ENCODE measurements around the gene RAB14. TPM values are rescaled to one million over a fixed set of nuclear protein-coding genes. Genes with fewer than 3 reads are reported as not detected.

Gene RAB14
- total RNA-seq, 1 experiment from 2014 or later = 63.1 TPM

- H3K4me3 ChIP-seq (replicated peaks in 1 of 2; ENCODE audit: low read depth in 1 of 2, low read length in 2 of 2) = no peak overlapping the region
- POLR2A ChIA-PET = no interaction called here
Observed at GRCh38 chr9:121153642-121154041, 48.0 kb downstream of the RAB14 start.

DNA sequence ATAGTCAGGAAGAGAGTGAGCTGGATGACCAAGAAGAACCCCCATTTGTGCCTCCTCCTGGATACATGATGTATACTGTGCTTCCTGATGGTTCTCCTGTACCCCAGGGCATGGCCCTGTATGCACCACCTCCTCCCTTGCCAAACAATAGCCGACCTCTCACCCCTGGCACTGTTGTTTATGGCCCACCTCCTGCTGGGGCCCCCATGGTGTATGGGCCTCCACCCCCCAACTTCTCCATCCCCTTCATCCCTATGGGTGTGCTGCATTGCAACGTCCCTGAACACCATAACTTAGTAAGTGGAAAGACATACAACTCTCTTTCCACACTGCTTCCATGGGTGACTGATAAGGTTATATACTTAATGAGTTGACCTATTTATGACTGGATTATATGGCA lies 51.5 kb downstream of the RAB14 start:
- no peak for DNase-seq (ENCODE audit: low read depth, low spot score)
- no TSS peak for BruUV-seq (replicated peaks)
- Histone ChIP-seq H3K36me3 (ENCODE audit: control insufficient read depth in 1 of 2, insufficient read depth in 2 of 2, low read length in 2 of 2) (0 out of 4 replicates have a peak, but pooled peaks cover 0 to 5% of the 10 kb centered on the region in 2 experiments), H3K9ac (ENCODE audit: low read length) (no peak overlapping the region), H3K79me2 (ENCODE audit: insufficient read depth, low read length) (no peaks in the 10 kb centered on the region), H3K4me1 (ENCODE audit: control insufficient read depth in 1 of 2, insufficient read depth in 2 of 2, low read length in 2 of 2) (peaks cover 6 to 19% of the 10 kb centered on the region in 2 experiments; a peak in 3 of 4 replicates), H3K9me2 (ENCODE audit: insufficient read depth) (no peaks in the 10 kb centered on the region), H3K27ac (ENCODE audit: low read depth, low read length) (no peak overlapping the region), H3K4me3 (replicated peaks in 1 of 2; ENCODE audit: low read depth in 1 of 2, low read length in 2 of 2) (no peak overlapping the region), H3K4me2 (ENCODE audit: low read length) (no peak overlapping the region), H3K9me3 (ENCODE audit: control insufficient read depth in 1 of 2, insufficient read depth in 1 of 2, low read depth in 1 of 2, low read length in 2 of 2) (no peaks in the 10 kb centered on the region), H3K27me3 (ENCODE audit: insufficient read depth, low read length) (no peaks in the 10 kb centered on the region), H4K20me1 (ENCODE audit: insufficient read depth) (no peaks in the 10 kb centered on the region), H2AFZ (ENCODE audit: low read depth, low read length, poor library complexity, severe bottlenecking) (no peak overlapping the region)
- ChIA-PET CTCF (no interaction called here), POLR2A (no interaction called here), RAD21 (ENCODE audit: low non-redundant PET in 1 of 2, low total read pairs in 2 of 2, uncharacterized antibody in 2 of 2, unreplicated experiment in 2 of 2) (no interaction called here)
- TF ChIP-seq JUND (IDR thresholded peaks at IDR 0.05) (no peak), EZH2phosphoT487 (IDR thresholded peaks at IDR 0.05; ENCODE audit: borderline replicate concordance) (no peak), YY1 (IDR thresholded peaks at IDR 0.05; ENCODE audit: extremely low read depth, insufficient replicate concordance, low read depth, low read length) (no peak), EZH2 (IDR thresholded peaks at IDR 0.05) (no peak), ZNF274 (IDR thresholded peaks at IDR 0.05; ENCODE audit: low read depth, low read length) (no peak), ELF1 (IDR thresholded peaks at IDR 0.05; ENCODE audit: borderline replicate concordance, low read depth) (no peak), SP1 (IDR thresholded peaks at IDR 0.05; ENCODE audit: low read depth) (no peak), ATF3 (IDR thresholded peaks at IDR 0.05) (no peak)
- intact Hi-C loops (cut with micrococcal nuclease) = loop anchor here (10.0 kb wide), 1 partner anchor 395 kb away; no protein-coding TSS in a partner anchor
- ATAC-seq = no peak

More at GRCh38 chr9:121153642-121154041, 48.0 kb downstream of the RAB14 start:
- no peak for DNase-seq (ENCODE audit: low read depth, low spot score)
- Histone ChIP-seq H3K36me3 (ENCODE audit: control insufficient read depth in 1 of 2, insufficient read depth in 2 of 2, low read length in 2 of 2) (peaks cover 5% of the 10 kb centered on the region in 2 experiments; a peak in 1 of 4 replicates), H3K79me2 (ENCODE audit: insufficient read depth, low read length) (no peaks in the 10 kb centered on the region), H3K4me1 (ENCODE audit: control insufficient read depth in 1 of 2, insufficient read depth in 2 of 2, low read length in 2 of 2) (peaks cover 9 to 30% of the 10 kb centered on the region in 2 experiments; a peak in 3 of 4 replicates), H3K9me3 (ENCODE audit: control insufficient read depth in 1 of 2, insufficient read depth in 1 of 2, low read depth in 1 of 2, low read length in 2 of 2) (no peaks in the 10 kb centered on the region), H3K9ac (ENCODE audit: low read length) (no peak overlapping the region), H3K27me3 (ENCODE audit: insufficient read depth, low read length) (no peaks in the 10 kb centered on the region), H4K20me1 (ENCODE audit: insufficient read depth) (no peaks in the 10 kb centered on the region), H3K27ac (ENCODE audit: low read depth, low read length) (no peak overlapping the region), H3K9me2 (ENCODE audit: insufficient read depth) (no peaks in the 10 kb centered on the region), H3K4me2 (ENCODE audit: low read length) (no peak overlapping the region), H2AFZ (ENCODE audit: low read depth, low read length, poor library complexity, severe bottlenecking) (no peak overlapping the region)
- ChIA-PET RAD21 (ENCODE audit: low non-redundant PET in 1 of 2, low total read pairs in 2 of 2, uncharacterized antibody in 2 of 2, unreplicated experiment in 2 of 2) (no interaction called here), CTCF (no interaction called here)
- TF ChIP-seq ZFX (IDR thresholded peaks at IDR 0.05) (no peak), SIN3A (IDR thresholded peaks at IDR 0.05; ENCODE audit: low read depth) (no peak), SP1 (IDR thresholded peaks at IDR 0.05; ENCODE audit: low read depth) (no peak), TCF7L2 (IDR thresholded peaks at IDR 0.05; ENCODE audit: borderline replicate concordance, extremely low read depth, insufficient read depth, insufficient read length) (no peak), POLR2A (IDR thresholded peaks at IDR 0.05; ENCODE audit: borderline replicate concordance, extremely low read depth, insufficient read depth, insufficient read length) (no peak), POLR2AphosphoS5 (IDR thresholded peaks at IDR 0.05; ENCODE audit: low read depth, low read length) (no peak), CBX3 (IDR thresholded peaks at IDR 0.05; ENCODE audit: low read depth) (no peak), ZNF274 (IDR thresholded peaks at IDR 0.05; ENCODE audit: low read depth, low read length) (no peak), FOSL1 (IDR thresholded peaks at IDR 0.05; ENCODE audit: low read depth) (no peak)
- TF ChIP-seq, protein P1, sequence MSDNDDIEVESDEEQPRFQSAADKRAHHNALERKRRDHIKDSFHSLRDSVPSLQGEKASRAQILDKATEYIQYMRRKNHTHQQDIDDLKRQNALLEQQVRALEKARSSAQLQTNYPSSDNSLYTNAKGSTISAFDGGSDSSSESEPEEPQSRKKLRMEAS (IDR thresholded peaks at IDR 0.05) = no peak
- no TSS peak for BruUV-seq (replicated peaks)
- ATAC-seq = 0 out of 2 replicates have a peak, but pooled peaks have one; percentile 33
- intact Hi-C loops (cut with micrococcal nuclease) = loop anchor here (10.0 kb wide), 1 partner anchor 399 kb away; no protein-coding TSS in a partner anchor

Measured in HCT116 (cell line).